Left ventricle myocardium superior (tissue), 1 donor: ENCODE measurements around the gene NBEAL1. TPM values are rescaled to one million over a fixed set of nuclear protein-coding genes. Genes with fewer than 3 reads are reported as not detected.
"Not testable (repeated sequence)": the region's sequence is repeated elsewhere in the genome, so short reads cannot be mapped to it uniquely, and the experiment has no call there.

Experiments used
- ATAC-seq: fragments of 200-7000 bp; cut with Tn5 transposase; one replicate; pipeline ENCODE4 v1.9.1; 2020; ENCODE audit warnings: mild to moderate bottlenecking, moderate library complexity
- DNase-seq: peaks from one replicate; pipeline ENCODE4 v3.0.0-alpha.2; 2020
- intact Hi-C: fragments of 100-400 bp; cut with micrococcal nuclease; formaldehyde crosslinking; loops from one replicate; pipeline ENCODE4 v1.11.0; 2022
- long read RNA-seq: library from polyadenylated mRNA; unstranded; transcript quantifications from one replicate; pipeline ENCODE4 v2.0.0, GENCODE V29; 2021
- total RNA-seq: library from RNA; stranded (reverse); fragmentation: NEBNext Ultra II Directional; extraction: Animal tissue kit (Norgen Biotek cat#: 25700); gene quantifications from one replicate; pipeline ENCODE4 v1.2.1, GENCODE V29; 2021
- donor health status: DM: no; HTN: yes; CAD: no; lungs with severe emphysema.

NBEAL1 gene
- total RNA-seq, result 16.4 TPM
- long read RNA-seq, partial matches to known transcripts, result 1 of 4 reads
- long read RNA-seq, other reads (novel, unspliced or antisense), result 3 of 4 reads

GRCh38 chr2:203014456-203015199 is at the start of gene NBEAL1:
NBEAL1 (plus strand) TSS chr2:203014875; CDS start chr2:203016385, 1,510 bp downstream.
- DNase-seq, result peak; percentile 99
- ATAC-seq, result peak; percentile 98
- intact Hi-C loops, result no loop called here

- intact Hi-C loops, result no loop called here
- ATAC-seq, result no peak
- no peak for DNase-seq
Measured at GRCh38 chr2:202965810-202966460, 48.7 kb upstream of the NBEAL1 start.

GRCh38 chr2:202969404-202969803 is 45.3 kb upstream of the NBEAL1 start:
- ATAC-seq, intact Hi-C loops, DNase-seq: not testable (repeated sequence)

DNA sequence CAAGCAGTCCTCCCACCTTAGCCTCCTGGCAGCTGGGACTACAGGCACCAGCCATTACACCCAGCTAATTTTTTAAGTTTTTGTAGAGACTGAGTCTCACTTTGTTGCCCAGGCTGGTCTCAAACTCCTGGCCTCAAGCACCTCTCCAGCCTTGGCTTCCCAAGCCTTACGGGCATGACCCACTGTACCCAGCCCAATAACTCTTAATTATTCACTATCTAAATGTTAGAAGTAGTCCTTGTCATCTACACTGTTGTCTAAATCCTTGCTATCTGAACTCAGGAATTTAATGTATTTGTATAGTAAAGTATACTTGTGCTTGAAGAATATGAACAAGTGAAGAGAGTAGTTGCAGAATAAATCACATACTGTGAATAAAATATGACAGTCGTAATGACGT is 37.9 kb upstream of the NBEAL1 start:
- ATAC-seq, result no peak
- DNase-seq, result no peak
- intact Hi-C loops, result no loop called here

DNA sequence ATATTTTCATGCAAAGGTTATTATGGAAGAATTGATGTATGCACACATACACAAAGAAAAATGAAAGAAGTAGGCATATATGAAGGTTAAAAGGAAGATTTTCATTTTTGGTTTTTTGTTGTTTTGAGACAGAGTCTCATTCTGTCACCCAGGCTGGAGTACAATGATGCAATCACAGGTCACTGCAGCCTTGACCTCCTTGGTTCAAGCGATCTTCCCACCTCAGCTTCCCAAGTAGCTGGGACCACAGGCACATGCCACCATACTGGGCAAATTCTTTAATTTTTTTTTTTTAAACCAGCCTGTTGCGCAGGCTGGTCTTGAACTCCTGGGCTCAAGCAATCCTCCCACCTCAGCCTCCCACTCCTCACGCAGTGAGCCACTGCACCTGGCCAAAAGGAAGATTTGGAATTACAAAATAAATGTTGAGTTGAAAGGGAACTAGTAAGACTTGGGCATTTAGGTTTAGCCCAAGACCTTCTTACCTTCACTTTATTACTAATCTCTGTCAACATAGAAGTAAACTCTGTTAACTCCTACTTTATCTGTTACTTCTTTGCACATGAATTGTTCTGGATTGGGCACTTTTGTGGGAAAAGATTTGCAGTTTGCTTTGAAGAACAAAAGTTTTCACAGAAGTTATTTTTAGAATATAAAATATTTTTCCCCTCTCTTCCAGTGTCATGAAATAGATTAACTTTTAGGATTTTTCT is 31.7 kb upstream of the NBEAL1 start:
- DNase-seq, result no peak
- ATAC-seq, result no peak
- intact Hi-C loops, result no loop called here

DNA sequence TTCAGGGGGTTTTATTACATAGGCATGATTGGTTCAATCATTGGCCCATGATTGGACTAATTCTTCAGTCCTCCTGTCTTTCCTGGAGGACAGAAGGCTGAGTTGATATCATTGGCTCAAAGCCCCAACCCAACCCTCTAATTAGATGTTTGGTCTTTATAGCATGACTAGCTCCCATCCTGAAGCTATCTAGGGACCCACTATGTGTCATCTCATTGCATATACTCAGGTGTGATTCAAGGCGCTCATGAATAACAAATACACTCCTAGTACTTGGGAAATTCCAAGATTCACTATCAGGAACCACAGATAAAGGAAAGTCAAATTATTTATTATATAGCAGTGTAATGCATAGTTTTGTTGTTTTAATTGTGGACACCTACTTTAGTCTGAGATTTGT is 24.9 kb upstream of the NBEAL1 start:
- ATAC-seq (no peak), DNase-seq (no peak)
- intact Hi-C loops, result no loop called here

- DNase-seq (no peak), ATAC-seq (no peak)
- intact Hi-C loops, result no loop called here
Measured at GRCh38 chr2:202990501-202990900, 24.2 kb upstream of the NBEAL1 start.

DNA sequence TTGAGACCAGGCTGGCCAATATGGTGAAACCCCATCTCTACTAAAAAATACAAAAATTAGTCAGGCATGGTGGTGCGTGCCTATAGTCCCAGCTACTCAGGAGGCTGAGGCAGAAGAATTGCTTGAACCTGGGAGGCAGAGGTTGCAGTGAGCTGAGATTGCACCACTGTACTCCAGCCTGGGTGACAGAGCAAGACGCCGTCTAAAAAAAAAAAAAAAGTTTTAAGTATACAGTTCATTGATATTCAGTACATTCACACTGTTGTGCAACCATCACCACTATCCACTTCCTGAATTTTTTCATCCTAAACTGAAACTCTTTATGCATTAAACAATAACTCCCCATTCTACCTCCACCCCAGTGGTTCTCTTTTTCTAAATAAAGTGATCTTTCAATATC is 17.6 kb upstream of the NBEAL1 start:
- ATAC-seq, intact Hi-C loops, DNase-seq: not testable (repeated sequence)

DNA sequence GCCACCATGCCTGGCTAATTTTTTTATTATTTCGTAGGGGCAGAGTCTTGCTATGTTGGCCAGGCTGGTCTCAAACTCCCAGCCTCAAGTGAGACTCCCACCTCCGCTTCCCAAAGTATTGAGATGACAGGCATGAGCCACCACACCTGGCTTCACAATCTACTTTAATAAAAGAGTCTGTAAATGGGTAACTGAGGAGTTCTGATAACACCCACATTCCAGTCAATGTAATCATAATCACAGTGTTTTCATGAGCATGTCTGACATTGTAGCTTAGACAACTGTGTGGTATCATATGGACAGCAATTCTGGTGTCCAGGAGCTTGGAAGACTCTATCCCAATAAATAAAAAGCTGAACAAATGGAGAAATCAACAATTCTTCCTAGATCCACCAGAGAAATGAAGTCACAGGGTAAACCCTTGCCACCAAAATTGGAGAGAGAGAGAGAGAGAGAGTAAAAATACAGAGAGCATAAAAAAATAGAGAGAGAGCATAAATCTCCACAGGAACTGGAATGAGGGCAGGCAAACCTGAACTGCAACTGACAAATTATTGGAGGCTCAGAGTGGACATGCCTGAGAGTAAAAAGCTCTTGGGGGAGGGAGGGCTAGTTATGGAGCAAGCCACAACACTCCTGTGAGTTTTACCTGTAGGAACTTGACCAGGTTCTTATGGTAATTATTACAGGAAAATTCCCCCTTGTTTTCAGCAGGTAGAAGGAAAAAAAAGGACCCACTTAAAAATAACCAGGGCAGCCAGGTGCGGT is 12.4 kb upstream of the NBEAL1 start:
- intact Hi-C loops, result no loop called here
- DNase-seq (no peak), ATAC-seq (no peak)

- intact Hi-C loops, result no loop called here
- ATAC-seq, result no peak
Measured at GRCh38 chr2:203003716-203004115, 11.0 kb upstream of the NBEAL1 start.

DNA sequence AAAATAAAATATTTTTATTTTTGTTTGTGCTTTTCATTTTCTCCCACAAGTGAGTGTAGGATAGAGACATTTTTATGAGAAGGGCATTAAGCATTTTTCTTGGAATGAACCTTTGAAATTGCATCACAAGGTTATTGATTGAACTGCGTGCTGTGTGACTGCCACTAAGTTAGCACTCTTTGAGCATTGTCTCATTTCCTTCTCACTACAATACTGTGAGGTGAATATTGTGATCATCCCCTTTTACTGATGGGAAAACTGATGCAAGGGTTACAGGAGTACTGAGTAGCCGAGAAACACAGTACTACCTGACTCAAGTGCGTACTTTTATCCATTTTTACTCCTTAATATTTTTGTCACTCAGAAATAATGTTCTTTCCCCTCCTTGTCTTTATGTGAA is 2.0 kb downstream of the NBEAL1 start:
- intact Hi-C loops, result no loop called here
- ATAC-seq, result no peak
- no peak for DNase-seq

More at GRCh38 chr2:203003716-203004115, 11.0 kb upstream of the NBEAL1 start:
- DNase-seq, result no peak

GRCh38 chr2:203018181-203018580 is 3.5 kb downstream of the NBEAL1 start:
- intact Hi-C loops, result no loop called here

GRCh38 chr2:203019142-203019541 is 4.5 kb downstream of the NBEAL1 start:
- intact Hi-C loops, result no loop called here
- ATAC-seq, result no peak
- DNase-seq, result no peak

More at GRCh38 chr2:203018181-203018580, 3.5 kb downstream of the NBEAL1 start:
- ATAC-seq (no peak), DNase-seq (no peak)

DNA sequence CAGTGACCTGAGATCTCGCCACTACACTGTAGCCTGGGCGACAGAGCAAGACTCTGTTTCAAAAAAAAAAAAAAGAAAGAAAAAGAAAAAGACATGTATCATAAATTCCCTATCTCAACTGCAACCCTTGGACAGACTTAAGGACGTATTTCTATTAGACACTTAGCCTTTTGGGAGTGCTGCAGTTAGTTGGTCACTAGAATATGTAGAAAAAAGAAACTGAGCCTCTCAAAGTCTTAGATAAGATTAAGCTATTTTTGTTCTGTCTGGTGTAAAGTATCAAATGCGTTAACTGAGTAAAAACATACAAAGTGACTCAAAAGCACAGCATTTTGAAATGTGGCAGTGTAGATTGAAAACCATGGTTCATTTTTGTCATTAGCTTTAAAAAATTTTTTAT is 7.3 kb downstream of the NBEAL1 start:
- intact Hi-C loops, result no loop called here
- DNase-seq (no peak), ATAC-seq (peak; percentile 50)

- DNase-seq, result no peak
- intact Hi-C loops, result no loop called here
- peak; percentile 57 for ATAC-seq
Measured at GRCh38 chr2:203022751-203023150, 8.1 kb downstream of the NBEAL1 start.

GRCh38 chr2:203025592-203025991 is 10.9 kb downstream of the NBEAL1 start:
- intact Hi-C loops, result no loop called here
- DNase-seq (no peak), ATAC-seq (no peak)

GRCh38 chr2:203030545-203030944 is 15.9 kb downstream of the NBEAL1 start:
- intact Hi-C loops, result no loop called here
- DNase-seq (no peak), ATAC-seq (no peak)

- no peak for DNase-seq
- ATAC-seq, result no peak
- intact Hi-C loops, result no loop called here
Measured at GRCh38 chr2:203030991-203031390, 16.3 kb downstream of the NBEAL1 start.

DNA sequence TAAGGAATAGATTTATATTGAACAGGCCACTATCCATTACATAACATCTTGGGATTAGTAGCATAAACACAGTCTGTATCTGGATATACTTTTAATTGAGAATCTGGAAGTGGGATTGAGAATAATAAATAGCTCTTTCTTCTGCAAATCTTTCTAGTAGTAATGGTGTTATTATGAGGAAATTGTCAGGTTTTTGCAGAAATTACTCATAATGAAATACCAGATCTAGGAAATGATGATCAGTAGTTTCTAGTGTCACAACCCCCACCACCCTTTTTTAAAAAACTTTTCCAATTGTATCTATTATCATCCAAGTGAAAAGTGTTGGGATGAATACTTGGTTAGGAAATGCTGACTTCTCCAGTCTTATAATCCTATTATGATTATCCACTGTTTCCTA is 18.7 kb downstream of the NBEAL1 start:
- intact Hi-C loops, result no loop called here
- DNase-seq (no peak), ATAC-seq (no peak)
